Measurements from ENCODE around the gene NUP98.
"Not testable (repeated sequence)": the region's sequence is repeated elsewhere in the genome, so short reads cannot be mapped to it uniquely, and the experiment has no call there.

Gene NUP98

GRCh38 chr11:3827434-3828186 is 30.3 kb upstream of the NUP98 start:
- in situ Hi-C loops (cut with HindIII; ENCODE audit: low sequenced_read_pairs): no loop called here

GRCh38 chr11:3826721-3827120 is 29.4 kb upstream of the NUP98 start:
- in situ Hi-C loops (cut with HindIII; ENCODE audit: low sequenced_read_pairs): no loop called here

- in situ Hi-C loops (cut with HindIII; ENCODE audit: low sequenced_read_pairs): no loop called here
These were observed 28.3 kb upstream of the NUP98 start for GRCh38 chr11:3825473-3826154.

DNA sequence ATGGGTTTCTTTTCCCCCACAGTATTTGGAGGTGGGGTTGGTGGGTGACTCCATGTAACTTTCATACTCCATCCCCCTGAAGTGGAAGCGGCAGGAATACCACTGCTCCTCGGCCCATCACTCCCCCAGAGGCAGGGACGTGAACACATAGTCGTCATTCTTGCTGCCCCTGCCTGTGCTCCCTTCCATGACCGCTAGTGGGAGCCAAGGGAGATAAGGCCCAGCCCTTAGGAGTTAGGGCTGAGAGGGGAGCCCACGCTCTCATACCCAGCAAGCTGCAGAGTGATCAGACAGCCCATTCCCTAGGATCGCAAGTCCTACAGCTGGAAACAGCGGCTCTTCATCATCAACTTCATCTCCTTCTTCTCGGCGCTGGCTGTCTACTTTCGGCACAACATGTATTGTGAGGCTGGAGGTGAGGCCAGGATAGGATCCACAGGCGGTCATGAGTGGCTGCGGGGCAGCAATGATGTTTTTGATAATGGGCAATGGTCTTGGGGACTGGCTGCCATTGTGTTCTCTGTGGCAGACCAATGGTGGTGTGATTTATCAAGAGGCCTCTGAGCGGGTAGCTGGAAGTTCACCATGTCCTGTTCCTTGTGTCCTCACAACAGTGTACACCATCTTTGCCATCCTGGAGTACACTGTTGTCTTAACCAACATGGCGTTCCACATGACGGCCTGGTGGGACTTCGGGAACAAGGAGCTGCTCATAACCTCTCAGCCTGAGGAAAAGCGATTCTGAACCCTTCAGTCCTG is 27.5 kb upstream of the NUP98 start:
- in situ Hi-C loops (cut with HindIII; ENCODE audit: low sequenced_read_pairs): no loop called here

DNA sequence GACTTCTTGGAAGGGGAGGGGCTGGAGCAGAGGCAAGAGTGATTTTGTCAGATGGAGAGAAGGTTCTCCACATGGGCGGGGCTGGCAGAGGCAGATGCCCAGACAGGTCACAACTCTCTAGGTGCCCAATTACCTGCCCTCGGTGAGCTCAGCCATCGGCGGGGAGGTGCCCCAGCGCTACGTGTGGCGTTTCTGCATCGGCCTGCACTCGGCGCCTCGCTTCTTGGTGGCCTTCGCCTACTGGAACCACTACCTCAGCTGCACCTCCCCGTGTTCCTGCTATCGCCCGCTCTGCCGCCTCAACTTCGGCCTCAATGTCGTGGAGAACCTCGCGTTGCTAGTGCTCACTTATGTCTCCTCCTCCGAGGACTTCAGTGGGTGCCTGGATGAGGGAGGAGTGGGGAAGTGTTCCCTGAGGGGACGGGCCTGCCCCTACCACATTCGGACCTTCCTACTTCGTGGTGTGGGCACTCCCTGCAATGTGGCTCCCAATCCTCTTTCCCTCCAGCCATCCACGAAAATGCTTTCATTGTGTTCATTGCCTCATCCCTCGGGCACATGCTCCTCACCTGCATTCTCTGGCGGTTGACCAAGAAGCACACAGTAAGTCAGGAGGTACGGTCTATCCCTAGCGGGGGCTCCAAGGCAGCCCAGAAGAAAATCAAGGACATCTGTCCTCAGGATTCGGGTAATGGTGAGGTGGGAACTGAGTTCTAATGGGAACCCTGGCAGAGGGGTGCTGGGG is 26.6 kb upstream of the NUP98 start:
- in situ Hi-C loops (cut with HindIII; ENCODE audit: low sequenced_read_pairs): no loop called here

GRCh38 chr11:3823303-3823702 is 25.9 kb upstream of the NUP98 start:
- in situ Hi-C loops (cut with HindIII; ENCODE audit: low sequenced_read_pairs): no loop called here

DNA sequence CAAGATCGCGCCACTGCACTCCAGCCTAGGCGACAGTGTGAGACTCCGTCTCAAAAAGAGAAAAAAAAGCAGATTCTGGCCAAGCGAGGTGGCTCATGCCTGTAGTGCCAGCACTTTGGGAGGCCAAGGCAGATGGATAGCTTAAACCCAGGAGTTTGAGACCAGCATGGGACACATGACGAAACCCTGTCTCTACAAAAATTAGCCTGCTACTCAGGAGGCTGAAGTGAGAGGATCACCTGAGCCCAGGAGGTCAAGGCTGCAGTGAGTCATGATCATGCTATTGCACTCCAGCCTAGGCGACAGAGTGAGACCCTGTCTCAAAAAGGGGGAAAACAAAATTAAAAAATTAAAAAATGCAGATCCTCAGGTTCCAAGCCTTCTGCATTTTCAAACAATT is 25.0 kb upstream of the NUP98 start:
- in situ Hi-C loops (cut with HindIII; ENCODE audit: low sequenced_read_pairs): no loop called here

GRCh38 chr11:3820971-3821370 is 23.6 kb upstream of the NUP98 start:
- in situ Hi-C loops (cut with HindIII; ENCODE audit: low sequenced_read_pairs): no loop called here

- in situ Hi-C loops (cut with HindIII; ENCODE audit: low sequenced_read_pairs): no loop called here
These were observed 19.9 kb upstream of the NUP98 start for GRCh38 chr11:3817181-3817800.

GRCh38 chr11:3816673-3817072 is 19.3 kb upstream of the NUP98 start:
- in situ Hi-C loops (cut with HindIII; ENCODE audit: low sequenced_read_pairs): no loop called here

DNA sequence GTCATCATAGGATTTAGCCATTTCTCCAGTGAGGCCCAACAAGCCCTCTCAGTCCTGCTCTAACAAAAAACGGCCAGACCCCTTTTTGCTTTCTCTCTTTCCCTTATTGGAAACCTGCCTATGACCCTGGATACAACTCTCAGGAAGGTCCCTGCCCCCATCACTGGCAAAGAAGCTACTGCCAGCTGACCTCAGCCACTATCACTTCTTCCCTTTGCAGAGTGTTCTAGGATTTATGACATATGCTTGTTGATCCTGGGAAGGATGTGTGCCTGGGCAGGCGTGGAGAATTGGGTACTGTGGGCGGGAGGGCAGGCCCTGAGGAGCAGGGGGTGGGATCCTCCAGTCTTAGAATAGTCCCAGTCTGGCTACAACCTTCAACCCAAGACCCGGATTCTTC is 18.5 kb upstream of the NUP98 start:
- in situ Hi-C loops (cut with HindIII; ENCODE audit: low sequenced_read_pairs): no loop called here

- in situ Hi-C loops (cut with HindIII; ENCODE audit: low sequenced_read_pairs): not testable (repeated sequence)
These were observed 17.5 kb upstream of the NUP98 start for GRCh38 chr11:3814832-3815231.

- in situ Hi-C loops (cut with HindIII; ENCODE audit: low sequenced_read_pairs): no loop called here
These were observed 13.6 kb upstream of the NUP98 start for GRCh38 chr11:3810951-3811350.

DNA sequence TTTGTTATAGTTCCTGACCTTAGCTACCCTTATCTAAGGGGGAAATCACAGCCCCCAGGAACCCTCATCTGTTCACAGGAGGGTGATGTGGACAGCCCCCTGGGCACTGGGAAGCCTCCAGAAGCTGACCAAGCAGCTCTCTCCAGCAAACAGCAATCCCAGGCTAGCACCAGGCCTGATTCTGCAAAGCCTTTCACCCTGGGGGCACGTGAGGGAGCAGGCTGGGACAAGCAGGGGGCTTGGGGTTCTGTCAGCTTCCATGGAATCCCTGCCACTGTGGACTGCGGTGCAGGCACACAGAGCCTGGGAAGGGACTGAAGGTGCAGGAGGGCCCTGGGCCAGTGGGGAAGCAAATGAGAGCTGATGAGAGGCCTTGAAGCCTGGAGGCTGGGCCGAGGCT is 13.1 kb upstream of the NUP98 start:
- in situ Hi-C loops (cut with HindIII; ENCODE audit: low sequenced_read_pairs): no loop called here

- in situ Hi-C loops (cut with HindIII; ENCODE audit: low sequenced_read_pairs): no loop called here
These were observed 12.2 kb upstream of the NUP98 start for GRCh38 chr11:3809624-3809928.

GRCh38 chr11:3808861-3809623 is 11.7 kb upstream of the NUP98 start:
- in situ Hi-C loops (cut with HindIII; ENCODE audit: low sequenced_read_pairs): no loop called here

- in situ Hi-C loops (cut with HindIII; ENCODE audit: low sequenced_read_pairs): no loop called here
These were observed 10.8 kb upstream of the NUP98 start, which contains the start of gene PGAP2 for GRCh38 chr11:3807909-3808860. Gene PGAP2 (plus strand): TSS chr11:3808560. CDS start chr11:3811260, 2,700 bp downstream.

DNA sequence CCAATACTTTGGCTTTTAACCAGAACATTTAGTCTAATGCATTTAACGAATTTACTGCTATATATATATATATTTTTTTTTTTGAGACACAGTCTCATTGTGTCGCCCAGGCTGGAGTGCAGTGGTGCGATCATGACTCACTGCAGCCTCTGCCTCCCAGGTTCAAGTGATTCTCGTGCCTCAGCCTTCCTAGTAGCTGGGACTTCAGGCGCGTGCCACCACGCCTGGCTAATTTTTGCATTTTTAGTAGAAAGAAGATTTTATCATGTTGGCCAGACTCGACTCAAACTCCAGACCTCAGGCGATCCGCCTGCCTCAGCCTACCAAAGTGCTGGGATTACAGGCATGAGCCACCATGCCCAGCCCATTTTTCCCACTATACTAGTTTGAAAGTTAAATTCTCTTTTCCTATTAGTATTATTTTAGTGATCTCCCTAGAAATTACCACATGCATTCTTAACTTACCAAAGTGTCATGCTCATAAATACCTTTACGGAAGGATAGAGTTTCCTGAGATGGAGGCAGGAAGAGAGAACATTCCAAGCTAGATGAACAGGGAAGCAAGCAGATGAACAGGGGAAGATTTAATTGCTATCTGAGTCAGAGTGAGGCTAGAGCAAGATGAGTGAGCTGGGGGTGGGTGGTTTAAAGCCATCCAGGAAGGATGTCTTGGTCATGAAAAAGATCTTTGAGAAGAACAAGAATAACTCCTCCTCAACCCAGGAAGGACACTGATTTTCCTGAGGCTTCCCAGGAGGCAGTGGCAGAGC is 6.6 kb upstream of the NUP98 start:
- in situ Hi-C loops (cut with HindIII; ENCODE audit: low sequenced_read_pairs): no loop called here
